ENCODE results near the gene DNM3. TPM values are rescaled to one million over a fixed set of nuclear protein-coding genes. Genes with fewer than 3 reads are reported as not detected.

Gene DNM3
- total and polyA plus RNA-seq, 4 donors = 2.1 to 16.3 (median 5.6) TPM

DNA sequence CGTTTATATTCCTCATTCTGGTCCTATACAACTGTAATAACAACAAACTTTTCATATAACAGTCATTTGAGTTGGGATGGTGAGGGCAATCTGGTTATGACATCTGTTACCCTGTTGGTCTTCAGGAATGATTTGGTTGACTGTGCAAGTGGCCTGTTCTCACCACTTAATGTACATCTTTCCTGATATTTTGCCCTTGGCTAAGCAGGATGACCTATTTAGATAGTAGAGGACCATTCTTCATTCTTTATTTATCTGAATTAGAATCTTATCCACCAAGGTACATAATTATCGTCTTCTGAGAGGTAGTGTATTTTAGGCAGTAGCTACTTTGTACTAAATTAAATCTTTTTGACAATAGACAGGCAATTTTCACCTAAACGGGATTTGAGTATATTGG lies 154.3 kb downstream of the DNM3 start:
- Histone ChIP-seq H3K36me3 (ENCODE audit: control insufficient read depth in 4 of 4, insufficient read depth in 4 of 4, low read length in 4 of 4) (no peaks in the 10 kb centered on the region), H3K4me1 (ENCODE audit: control insufficient read depth in 5 of 5, insufficient read depth in 5 of 5, low read length in 5 of 5) (no peaks in the 10 kb centered on the region), H3K27ac (ENCODE audit: low read depth in 1 of 2, low read length in 1 of 2) (no peak overlapping the region), H3K9ac (ENCODE audit: insufficient read depth in 1 of 2, low read length in 2 of 2) (no peak overlapping the region), H3K4me3 (no peak overlapping the region), H3K9me3 (ENCODE audit: control insufficient read depth in 4 of 4, insufficient read depth in 3 of 4, low read length in 3 of 4) (no peaks in the 10 kb centered on the region), H3K27me3 (ENCODE audit: control insufficient read depth in 3 of 3, insufficient read depth in 3 of 3, low read length in 2 of 3) (peaks cover 0 to 2% (median 0%) of the 10 kb centered on the region in 3 donors)
- TF ChIP-seq, protein P1, sequence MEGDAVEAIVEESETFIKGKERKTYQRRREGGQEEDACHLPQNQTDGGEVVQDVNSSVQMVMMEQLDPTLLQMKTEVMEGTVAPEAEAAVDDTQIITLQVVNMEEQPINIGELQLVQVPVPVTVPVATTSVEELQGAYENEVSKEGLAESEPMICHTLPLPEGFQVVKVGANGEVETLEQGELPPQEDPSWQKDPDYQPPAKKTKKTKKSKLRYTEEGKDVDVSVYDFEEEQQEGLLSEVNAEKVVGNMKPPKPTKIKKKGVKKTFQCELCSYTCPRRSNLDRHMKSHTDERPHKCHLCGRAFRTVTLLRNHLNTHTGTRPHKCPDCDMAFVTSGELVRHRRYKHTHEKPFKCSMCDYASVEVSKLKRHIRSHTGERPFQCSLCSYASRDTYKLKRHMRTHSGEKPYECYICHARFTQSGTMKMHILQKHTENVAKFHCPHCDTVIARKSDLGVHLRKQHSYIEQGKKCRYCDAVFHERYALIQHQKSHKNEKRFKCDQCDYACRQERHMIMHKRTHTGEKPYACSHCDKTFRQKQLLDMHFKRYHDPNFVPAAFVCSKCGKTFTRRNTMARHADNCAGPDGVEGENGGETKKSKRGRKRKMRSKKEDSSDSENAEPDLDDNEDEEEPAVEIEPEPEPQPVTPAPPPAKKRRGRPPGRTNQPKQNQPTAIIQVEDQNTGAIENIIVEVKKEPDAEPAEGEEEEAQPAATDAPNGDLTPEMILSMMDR (IDR thresholded peaks at IDR 0.05; ENCODE audit: control extremely low read depth, extremely low read depth) = no peak
- DNase-seq = no peak
- WGBS, 2 donors = 94 to 96% methylated on average over 3 of the region's 3 CpGs
- ATAC-seq (ENCODE audit: insufficient read depth, low FRiP score) = no peak

DNA sequence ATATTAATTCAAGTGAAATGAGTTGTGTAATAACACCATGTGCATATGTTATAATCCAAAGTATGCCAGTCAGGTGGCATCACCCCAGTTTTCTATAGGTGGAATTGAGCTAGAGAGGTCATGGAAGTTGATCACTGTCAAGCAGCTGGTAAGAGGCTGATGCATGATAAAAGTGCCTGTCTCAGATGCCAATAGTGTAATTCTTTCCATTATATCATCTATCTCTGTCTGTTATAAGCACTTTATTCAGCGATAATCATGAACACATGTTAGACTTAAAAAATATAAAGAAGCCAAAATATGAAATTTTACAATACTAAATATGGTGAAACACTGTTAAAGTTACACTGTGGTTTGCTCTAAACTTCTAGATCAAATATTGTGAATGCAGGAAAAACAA lies 156.6 kb downstream of the DNM3 start:
- Histone ChIP-seq H3K27me3 (ENCODE audit: control insufficient read depth in 3 of 3, insufficient read depth in 3 of 3, low read length in 2 of 3) (peaks cover 0 to 2% (median 0%) of the 10 kb centered on the region in 3 donors), H3K9ac (ENCODE audit: insufficient read depth in 1 of 2, low read length in 2 of 2) (no peak overlapping the region), H3K4me3 (no peak overlapping the region), H3K9me3 (ENCODE audit: control insufficient read depth in 4 of 4, insufficient read depth in 3 of 4, low read length in 3 of 4) (no peaks in the 10 kb centered on the region), H3K36me3 (ENCODE audit: control insufficient read depth in 4 of 4, insufficient read depth in 4 of 4, low read length in 4 of 4) (no peaks in the 10 kb centered on the region), H3K4me1 (ENCODE audit: control insufficient read depth in 5 of 5, insufficient read depth in 5 of 5, low read length in 5 of 5) (peaks cover 0 to 1% (median 0%) of the 10 kb centered on the region in 5 donors), H3K27ac (ENCODE audit: low read depth in 1 of 2, low read length in 1 of 2) (no peak overlapping the region)
- TF ChIP-seq, protein P1 (IDR thresholded peaks at IDR 0.05; ENCODE audit: control extremely low read depth, extremely low read depth) = no peak
- ATAC-seq (ENCODE audit: insufficient read depth, low FRiP score) (no peak), DNase-seq (no peak)
- WGBS, 2 donors = 91 to 98% methylated on average over 1 of the region's 1 CpG

DNA sequence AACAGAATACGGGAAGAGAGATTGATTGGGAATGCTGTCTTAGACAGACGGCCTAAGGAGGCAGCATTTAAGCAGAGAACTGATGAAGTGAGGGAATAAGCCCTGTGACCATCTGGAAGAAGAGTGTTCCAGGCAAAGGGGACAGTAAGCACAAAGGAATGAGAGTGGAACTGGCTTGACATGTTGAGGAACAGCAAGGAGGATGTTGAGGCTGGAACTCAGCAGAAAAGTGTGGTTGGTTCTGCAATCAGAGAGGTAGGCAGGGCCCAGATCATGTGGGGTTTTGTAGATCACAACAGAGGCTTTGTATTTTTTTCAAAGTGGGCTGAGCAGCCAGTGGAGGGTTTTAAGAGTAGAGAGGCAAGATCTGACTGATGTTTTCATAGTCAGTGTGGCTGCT lies 157.4 kb downstream of the DNM3 start:
- Histone ChIP-seq H3K4me3 (no peak overlapping the region), H3K4me1 (ENCODE audit: control insufficient read depth in 5 of 5, insufficient read depth in 5 of 5, low read length in 5 of 5) (peaks cover 0 to 4% (median 0%) of the 10 kb centered on the region in 5 donors), H3K27me3 (ENCODE audit: control insufficient read depth in 3 of 3, insufficient read depth in 3 of 3, low read length in 2 of 3) (peaks cover 0 to 2% (median 0%) of the 10 kb centered on the region in 3 donors), H3K36me3 (ENCODE audit: control insufficient read depth in 4 of 4, insufficient read depth in 4 of 4, low read length in 4 of 4) (no peaks in the 10 kb centered on the region), H3K9me3 (ENCODE audit: control insufficient read depth in 4 of 4, insufficient read depth in 3 of 4, low read length in 3 of 4) (no peaks in the 10 kb centered on the region), H3K27ac (ENCODE audit: low read depth in 1 of 2, low read length in 1 of 2) (no peak overlapping the region), H3K9ac (ENCODE audit: insufficient read depth in 1 of 2, low read length in 2 of 2) (no peak overlapping the region)
- DNase-seq (no peak), ATAC-seq (ENCODE audit: insufficient read depth, low FRiP score) (no peak)
- TF ChIP-seq, protein P1 (IDR thresholded peaks at IDR 0.05; ENCODE audit: control extremely low read depth, extremely low read depth) = no peak
- 91 to 99% methylated on average over 2 of the region's 2 CpGs for WGBS, 2 donors

DNA sequence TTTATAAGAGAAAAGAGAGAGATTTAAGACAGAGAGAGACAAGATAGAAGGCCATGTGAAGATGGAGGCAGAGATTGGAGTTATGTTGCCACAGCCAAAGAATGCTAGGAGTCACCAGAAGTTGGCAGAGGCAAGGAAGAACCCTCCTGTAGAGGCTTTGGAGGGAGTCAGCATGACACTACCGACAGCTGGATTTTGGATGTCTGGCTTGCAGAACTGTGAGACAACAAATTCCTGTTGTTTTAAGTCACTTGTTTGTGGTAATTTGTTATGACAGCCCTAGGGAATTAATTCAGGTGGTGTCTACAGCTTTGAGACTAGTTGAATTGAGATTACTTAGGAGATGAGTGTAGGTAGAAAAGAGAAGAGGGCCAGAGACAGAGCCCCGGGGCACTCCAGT lies 158.5 kb downstream of the DNM3 start:
- DNase-seq = no peak
- 85 to 89% methylated on average over 2 of the region's 2 CpGs for WGBS, 2 donors
- Histone ChIP-seq H3K4me3 (no peak overlapping the region), H3K9ac (ENCODE audit: insufficient read depth in 1 of 2, low read length in 2 of 2) (no peak overlapping the region), H3K9me3 (ENCODE audit: control insufficient read depth in 4 of 4, insufficient read depth in 3 of 4, low read length in 3 of 4) (no peaks in the 10 kb centered on the region), H3K4me1 (ENCODE audit: control insufficient read depth in 5 of 5, insufficient read depth in 5 of 5, low read length in 5 of 5) (peaks cover 0 to 15% (median 0%) of the 10 kb centered on the region in 5 donors), H3K27me3 (ENCODE audit: control insufficient read depth in 3 of 3, insufficient read depth in 3 of 3, low read length in 2 of 3) (peaks cover 0 to 2% (median 0%) of the 10 kb centered on the region in 3 donors), H3K36me3 (ENCODE audit: control insufficient read depth in 4 of 4, insufficient read depth in 4 of 4, low read length in 4 of 4) (no peaks in the 10 kb centered on the region), H3K27ac (ENCODE audit: low read depth in 1 of 2, low read length in 1 of 2) (no peak overlapping the region)
- ATAC-seq (ENCODE audit: insufficient read depth, low FRiP score) = no peak
- TF ChIP-seq, protein P1 (IDR thresholded peaks at IDR 0.05; ENCODE audit: control extremely low read depth, extremely low read depth) = no peak

Measured in lung (tissue), 12 donors.